GM13976 (cell line): ENCODE measurements around the gene KCNIP3.

Experiments
- DNase-seq: peaks from one replicate; pipeline ENCODE4 v3.0.0; 2012; ENCODE audit warnings: low spot score
- CTCF ChIP-seq: IDR thresholded peaks from 2 replicates; pipeline ENCODE4 v1.5.1; 2012; ENCODE audit warnings: borderline replicate concordance, mild to moderate bottlenecking; ENCODE audit not compliant: insufficient read depth; ENCODE audit errors: extremely low read depth, missing control alignments, control extremely low read depth
- in situ Hi-C: fragments of 300-500 bp; cut with MboI; formaldehyde crosslinking; loops from one replicate; pipeline ENCODE4 v1.12.0; 2022; ENCODE audit warnings: low sequenced_read_pairs, mixed read lengths, inconsistent platforms; ENCODE audit not compliant: unreplicated experiment

Gene KCNIP3

GRCh38 chr2:95383635-95384027, 86.5 kb downstream of the KCNIP3 start:
- in situ Hi-C loops, result no loop called here
- DNase-seq, result no peak
- no peak for TF ChIP-seq CTCF

- DNase-seq, result no peak
- no peak for TF ChIP-seq CTCF
- in situ Hi-C loops, result no loop called here
These were observed 87.9 kb downstream of the KCNIP3 start for GRCh38 chr2:95384854-95385569.

- DNase-seq, result no peak
- TF ChIP-seq CTCF, result no peak
- in situ Hi-C loops, result no loop called here
These were observed 88.4 kb downstream of the KCNIP3 start for GRCh38 chr2:95385570-95385984.

- TF ChIP-seq CTCF, result no peak
- in situ Hi-C loops, result no loop called here
- no peak for DNase-seq
These were observed 88.9 kb downstream of the KCNIP3 start for GRCh38 chr2:95386031-95386430.

GRCh38 chr2:95387358-95387757, 90.2 kb downstream of the KCNIP3 start:
- TF ChIP-seq CTCF, result no peak
- DNase-seq, result no peak
- in situ Hi-C loops, result no loop called here

- DNase-seq, result no peak
- in situ Hi-C loops, result no loop called here
These were observed 91.0 kb downstream of the KCNIP3 start for GRCh38 chr2:95388091-95388692.

More at GRCh38 chr2:95388091-95388692, 91.0 kb downstream of the KCNIP3 start:
- TF ChIP-seq CTCF, result no peak
